DMS153 treated with DMSO at 0.1 percent for 48 hours (cell line): ENCODE data around the gene PDK2.

ENCODE experiments used
- DNase-seq: peaks from one replicate; lab custom pipeline; 2025; ENCODE audit not compliant: unreplicated experiment; lab: John Stamatoyannopoulos, UW

The PDK2 gene

DNA sequence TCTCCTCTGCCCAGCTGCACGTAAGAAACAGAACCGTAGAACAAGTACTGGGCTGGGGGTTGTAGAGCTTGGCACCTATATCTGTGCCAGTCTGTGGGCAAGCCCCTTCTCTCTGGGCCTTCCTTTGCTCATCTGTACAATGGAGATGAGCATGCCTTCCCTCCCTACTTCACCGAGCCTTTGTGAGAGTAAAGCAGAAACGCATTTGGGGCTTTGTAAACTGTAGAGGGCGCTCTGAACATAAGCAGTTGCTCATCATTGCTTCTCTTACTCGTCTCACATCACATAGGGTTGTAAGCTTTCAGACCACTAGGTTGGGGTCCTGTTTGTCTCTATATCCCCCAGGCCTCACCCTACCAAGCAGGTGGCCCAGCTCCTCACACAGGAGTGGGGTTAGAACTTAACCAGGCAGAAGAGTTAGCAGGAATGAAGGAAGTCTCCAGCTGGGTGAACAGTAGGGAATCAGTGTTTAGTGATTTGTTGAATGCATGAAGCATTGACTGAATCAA is 19.8 kb downstream of the PDK2 start:
- peak; percentile 27 for DNase-seq

DNA sequence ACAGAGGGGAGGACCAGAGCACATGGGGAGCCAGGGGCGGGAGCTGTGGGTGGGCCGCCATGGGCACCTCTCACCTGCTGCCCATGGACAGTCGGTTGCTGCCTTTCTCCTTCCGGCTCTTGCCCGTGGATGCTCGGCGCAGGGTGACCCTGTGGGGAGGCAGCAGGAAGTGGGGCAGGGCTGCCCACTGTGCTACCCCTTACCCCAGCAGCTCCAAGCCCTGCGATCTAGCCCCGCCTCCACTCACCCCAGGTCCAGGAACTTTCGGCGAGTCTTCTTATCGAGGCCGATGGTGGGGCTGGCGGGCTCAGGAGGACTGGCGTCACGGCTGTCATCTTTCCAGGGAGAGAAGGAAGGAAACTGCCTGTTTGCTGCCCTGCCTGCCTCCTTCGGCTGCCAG is 20.6 kb downstream of the PDK2 start:
- no peak for DNase-seq

DNA sequence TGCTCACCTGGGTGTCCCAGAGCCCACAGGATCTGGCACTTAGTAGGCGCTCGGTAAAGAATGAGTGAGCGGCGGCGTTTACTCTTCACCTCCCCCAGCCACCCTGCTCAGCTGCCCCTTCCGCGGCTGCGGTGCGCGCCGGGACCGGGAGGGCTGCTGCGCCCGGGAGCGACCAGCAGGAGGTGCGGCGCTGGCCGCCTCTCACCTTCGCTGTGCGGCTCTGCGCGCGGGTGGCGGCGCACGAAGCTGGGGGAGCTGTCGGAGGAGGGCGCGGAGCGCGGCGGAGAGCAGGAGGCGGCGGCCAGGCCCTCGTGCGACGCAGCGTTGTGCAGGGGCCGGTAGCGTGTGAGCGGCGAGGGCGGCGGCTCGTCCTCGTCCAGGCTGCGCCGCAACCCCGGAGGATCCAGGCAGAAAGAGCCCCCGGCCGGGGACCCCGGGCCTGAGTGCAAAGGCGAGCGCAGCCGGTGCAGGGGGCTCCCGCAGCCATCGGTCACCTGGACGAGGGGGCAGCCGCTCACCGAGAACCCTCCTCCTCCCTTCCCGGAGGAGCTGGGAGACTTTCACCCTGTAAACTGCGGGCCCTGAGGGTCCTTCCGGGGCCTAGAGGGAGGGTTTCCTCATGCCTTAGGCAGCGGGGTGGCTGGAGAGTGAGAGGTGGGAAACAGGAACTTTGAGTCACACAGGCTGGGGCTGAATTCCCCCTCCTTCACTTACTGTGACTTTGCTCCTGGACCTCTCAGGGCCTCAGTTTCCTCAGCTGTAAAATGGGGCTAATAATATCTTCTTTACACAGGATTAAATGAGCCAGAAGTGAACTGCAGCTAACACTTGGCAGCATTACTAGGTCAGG is 22.3 kb downstream of the PDK2 start:
- DNase-seq = peak; percentile 62

DNA sequence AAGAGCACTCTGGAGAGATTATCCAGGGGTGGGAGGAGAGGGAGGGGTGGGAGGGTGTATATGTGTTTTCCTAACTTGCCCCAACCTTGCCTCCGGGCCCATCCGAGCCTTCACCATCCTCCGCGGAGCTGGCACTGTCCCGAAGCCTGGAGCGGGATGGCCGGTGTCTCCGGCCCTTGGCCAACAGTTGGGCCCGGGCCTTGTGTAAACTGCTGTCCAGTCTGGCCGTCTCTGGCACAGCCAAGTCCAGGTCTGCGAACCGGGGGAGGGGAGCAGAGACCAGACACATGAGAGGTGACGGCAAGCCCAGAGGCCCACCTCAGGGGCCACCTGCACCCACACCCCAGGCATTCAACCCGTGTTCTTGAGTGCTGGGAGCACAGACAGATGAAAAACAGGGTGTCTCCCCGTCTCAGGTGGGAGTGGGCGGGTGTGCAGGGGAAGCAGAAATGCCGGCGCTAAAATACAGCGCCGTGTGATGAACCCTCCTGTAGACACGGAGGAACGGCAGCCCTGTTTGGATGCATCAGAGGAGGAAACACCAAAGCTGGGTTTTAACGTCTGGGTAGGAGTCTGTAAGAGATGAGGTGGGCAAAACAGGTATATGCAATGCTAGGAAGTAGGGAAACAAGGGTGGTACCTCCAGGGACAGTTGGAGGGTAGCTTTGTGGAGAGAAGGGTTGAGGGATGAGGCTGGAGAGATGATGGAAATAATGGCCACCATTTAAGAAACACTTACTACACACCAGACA is 23.1 kb downstream of the PDK2 start:
- DNase-seq = no peak

DNA sequence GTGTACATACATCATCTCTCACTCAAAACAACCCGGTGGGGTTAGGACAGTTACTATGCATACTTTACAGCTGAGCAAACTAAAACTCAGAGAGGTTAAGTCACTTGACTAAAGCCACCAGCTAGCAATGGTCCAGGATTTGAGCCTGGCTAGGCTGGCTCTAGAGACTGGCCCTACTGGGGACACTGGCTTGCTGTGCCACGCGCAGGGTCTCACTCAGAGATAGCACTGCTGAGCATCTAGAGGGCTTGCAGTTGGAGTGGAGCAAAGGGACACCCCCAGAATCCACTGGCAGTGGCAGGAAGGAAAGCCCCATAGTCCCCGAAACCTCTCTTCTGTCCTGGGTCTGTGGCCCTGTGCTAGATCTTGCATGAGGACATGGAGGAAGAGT is 23.7 kb downstream of the PDK2 start:
- no peak for DNase-seq

DNA sequence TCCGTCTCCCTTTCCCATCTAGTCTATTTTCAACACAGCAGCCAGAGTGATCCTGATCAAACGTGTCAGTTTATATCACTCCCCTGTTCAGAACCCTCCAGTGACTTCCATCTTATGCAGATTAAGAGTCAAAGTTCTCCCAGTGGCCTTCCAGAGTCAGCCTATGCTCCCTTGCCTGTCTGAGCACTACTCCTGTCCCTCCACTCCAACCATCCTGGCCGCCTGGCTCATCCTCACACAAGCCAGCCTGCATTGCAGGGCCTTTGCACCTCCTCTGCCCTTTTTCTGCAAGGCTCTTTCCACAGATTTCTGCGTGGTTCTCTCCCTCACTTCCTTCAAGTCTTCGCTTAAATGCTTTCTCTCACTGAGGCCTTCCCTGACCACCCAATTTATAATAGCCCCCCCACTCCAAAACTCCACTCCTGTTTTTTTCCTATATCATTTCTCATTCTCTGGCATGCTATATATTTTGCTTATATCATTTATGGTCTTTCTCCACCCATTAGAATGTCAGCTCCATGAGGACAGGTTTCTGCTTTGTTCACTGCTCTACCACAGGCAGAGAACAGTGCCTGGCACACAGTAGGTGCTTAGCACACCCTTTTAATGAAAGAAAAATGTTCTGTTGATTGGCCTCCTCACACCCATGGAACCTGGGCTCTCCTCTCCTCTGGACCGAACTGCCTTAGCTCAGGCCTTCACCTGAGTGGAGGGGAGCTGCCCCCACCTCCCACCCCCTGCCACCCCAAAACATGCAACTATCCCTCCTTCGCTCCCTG is 25.5 kb downstream of the PDK2 start:
- no peak for DNase-seq

DNA sequence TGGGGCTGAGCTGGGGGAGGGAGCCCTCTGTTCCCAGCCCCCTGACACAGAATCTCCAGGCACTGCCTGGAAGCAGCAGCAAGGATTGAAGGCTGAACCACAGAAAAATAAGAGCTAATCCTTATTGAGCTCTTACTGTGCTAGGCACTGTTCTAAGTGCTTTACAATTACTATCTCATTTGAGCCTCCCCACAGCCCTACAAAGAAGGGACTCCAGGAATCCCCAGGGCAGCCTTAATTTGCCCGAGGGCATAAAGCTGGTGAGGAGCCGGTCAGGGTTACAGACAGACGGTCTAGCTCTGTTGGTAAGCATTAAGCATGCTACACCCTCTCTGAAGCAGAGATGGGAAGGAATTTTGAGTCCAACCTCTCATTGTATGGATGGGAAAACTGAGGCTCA is 27.8 kb downstream of the PDK2 start:
- DNase-seq = no peak

DNA sequence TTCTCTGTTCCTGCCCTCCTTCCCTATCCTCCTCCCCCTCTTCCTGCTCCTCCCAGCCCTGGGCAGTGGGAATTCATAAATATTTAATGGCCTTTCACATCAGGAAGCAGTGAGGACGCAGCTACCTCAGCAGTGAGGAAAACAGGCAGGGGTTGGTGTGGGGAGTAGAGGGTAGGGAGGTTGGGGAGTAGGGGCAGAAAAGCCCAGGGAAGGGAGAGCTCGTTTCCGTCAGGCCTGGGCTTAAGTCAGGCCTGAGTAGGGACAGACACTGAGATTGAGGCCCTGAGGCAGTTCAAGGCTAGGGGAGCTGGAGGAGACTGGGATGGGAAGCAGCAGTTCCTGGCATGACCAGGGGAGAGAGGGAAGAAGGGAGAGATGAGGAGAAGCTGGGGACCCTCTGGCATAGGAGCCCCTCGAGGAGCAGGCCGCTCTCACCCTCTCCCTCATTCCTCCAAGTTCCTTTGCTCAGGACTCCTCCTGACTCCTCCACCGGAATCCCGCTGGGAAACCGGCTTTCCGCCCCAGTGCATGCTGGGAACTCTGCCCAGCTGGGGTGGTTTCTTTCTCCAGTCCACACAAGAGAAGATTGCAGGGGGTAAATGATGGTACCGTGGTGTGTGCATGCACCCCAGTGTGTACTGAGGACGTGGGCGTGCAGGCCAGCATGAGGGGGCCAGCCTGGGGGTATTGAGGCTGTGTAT is 28.6 kb downstream of the PDK2 start:
- peak; percentile 83 for DNase-seq

DNA sequence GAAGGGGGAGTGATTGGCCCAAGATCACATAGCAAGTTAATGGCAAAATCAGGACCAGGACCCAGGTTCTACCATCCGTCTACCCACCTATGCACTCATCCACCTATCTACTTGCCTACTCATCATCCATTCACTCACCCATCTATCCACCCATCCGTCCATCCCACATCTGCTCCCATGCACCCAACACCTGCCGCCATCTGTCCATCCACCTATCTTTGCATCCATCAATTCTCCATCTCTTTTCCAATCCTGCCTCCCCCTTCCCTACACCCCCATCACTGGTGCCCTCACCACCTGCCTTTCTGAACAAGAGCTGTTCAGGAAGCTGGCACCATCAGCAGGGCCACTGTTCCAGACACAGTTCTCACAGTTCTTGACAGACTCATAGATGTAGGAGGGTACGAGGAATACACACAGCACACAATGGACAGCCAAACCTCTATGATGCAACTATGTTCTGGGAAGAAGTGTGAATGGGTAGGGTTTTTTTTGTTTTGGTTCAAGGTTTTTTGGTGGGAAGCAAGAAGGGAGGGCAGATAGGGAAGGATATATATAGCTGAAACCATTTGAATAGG is 30.4 kb downstream of the PDK2 start:
- DNase-seq = no peak

DNA sequence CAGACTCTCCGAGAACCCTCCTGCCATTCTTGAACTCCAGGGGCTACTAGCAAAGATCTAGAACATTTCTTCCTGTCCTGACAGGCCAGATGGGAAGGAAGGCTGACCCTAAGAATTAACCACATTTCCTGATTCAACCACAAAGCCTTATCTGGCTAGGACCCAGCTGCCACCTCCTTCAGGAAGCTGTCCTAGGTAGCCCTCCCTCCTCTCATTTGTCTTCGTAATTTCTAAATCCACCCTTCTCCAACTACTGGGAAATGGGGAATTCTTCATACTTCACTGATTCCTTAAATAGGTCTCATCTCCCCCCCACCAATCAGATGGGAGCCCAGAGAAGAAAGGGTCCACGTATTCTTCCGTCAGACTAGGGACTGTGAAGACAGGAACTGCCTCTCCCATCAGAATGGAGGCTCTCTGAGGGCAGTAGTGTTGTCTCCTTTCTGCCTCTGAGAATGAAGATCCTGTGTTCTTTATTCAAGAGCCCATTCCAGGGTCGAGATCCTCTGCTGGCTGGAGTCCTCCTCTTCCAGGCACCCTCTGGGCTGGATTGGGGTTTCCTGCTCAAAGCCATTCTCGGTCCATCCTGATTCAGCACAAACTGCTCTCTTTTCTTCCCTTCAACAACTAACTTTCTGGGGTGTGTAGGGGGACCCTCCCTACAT is 32.7 kb downstream of the PDK2 start:
- DNase-seq = no peak

DNA sequence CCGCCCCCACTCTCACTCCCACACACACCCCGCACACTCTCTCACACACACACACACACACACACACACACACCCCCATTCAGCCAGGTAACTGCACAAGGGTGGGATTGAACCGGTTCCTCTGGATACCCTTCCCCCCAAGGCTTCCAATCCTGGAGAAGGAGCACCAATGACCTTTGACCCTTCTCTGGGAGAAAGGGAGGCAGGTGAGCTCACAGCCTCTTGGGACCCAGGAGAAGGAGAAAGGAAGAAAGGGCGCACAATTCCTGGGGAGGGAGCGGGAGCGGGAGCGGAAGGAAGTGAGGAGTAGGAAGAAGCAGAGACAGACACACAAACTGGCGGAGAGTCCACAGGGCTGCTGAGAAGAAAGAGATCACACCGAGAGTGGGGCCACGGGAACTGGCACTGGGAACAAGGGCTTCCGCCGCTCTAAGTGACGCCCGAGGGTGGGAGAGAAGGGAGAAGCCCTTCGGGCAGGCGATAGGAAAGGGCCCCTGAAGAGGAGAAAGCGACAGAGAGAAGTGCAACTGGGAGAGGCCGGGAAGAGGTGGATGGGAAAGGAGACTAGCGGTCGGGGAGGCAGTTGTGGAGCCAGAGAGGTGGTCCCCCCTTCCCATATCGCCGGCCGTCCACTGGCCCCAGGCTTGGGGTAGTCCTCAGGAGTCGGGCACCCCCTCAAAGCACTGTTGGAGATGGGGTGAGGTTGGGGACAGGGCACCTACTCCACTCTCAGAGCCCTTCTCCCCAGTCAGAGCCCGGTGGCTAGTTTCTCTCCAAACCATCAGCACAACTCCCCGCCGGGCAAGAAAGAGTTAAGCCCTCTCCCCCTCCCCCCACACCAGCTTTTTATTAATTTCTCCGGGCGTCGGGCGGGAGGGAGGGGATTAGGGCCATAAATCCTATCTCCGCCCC is 33.5 kb downstream of the PDK2 start:
- DNase-seq = no peak

DNA sequence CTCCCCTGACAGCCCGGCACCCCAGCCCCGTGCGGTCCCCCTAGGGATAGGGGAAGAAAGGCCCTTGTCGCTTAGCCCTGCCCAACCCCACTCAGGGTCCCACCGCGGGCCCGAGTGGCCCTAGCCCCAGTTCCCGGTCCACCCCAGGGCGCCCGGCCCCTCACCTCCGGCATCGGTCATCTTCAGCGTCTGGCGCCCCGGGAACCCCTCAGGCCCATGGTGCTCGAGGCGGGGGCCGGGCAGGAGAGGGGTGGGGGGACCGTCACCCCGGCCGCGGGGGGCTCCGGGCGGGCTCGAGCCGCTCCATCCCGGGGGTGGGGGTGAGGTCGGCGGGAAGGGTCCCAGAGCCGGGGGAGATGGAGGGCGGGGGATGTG is 34.2 kb downstream of the PDK2 start:
- no peak for DNase-seq

DNA sequence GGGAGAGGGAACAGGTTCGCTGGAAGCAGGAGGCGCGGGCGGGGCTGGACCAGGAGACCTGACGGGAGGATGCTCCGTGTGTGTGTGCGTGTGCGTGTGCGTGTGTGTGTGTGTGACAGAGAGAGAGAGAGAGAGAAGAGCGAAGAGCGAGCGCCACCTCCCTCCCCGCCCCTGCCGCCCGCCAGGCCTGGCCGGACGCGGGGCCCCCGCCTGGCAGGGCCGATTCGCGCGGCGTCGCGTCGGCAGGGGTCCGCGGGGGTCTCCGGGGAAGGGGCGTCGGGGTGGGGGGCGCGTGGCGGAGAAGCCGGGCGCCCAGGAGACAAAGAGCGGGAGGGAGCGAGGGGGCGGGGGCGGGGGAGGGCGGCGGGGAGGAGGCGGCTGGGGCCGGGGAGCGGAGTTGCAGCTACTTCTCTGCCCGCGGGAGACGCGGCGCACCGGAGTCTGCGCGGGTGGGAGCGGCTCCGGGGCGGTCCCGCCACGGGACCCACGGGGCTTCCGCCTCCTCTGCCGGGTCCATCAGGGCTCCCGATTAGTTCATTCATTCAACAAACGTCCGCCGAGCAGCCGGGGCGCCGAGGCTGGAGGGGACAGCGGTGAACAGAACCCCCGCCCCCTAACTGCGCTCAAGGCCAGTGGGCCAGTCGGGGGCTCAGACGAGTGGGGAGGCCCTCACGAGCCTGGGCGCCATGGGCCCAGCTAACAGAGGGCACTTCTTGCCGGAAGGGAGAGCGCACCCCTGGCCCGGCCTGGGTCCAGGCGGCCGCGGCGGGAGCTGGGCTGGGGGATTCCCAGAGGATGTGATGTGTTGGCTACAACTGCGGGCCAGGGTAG is 34.8 kb downstream of the PDK2 start, which contains the start of gene SAMD14:
TSS of gene SAMD14 (minus strand) at position 433 of the 831 bp plus-strand sequence. CDS start 5,201 bp downstream, outside the sequence.
- no peak for DNase-seq

DNA sequence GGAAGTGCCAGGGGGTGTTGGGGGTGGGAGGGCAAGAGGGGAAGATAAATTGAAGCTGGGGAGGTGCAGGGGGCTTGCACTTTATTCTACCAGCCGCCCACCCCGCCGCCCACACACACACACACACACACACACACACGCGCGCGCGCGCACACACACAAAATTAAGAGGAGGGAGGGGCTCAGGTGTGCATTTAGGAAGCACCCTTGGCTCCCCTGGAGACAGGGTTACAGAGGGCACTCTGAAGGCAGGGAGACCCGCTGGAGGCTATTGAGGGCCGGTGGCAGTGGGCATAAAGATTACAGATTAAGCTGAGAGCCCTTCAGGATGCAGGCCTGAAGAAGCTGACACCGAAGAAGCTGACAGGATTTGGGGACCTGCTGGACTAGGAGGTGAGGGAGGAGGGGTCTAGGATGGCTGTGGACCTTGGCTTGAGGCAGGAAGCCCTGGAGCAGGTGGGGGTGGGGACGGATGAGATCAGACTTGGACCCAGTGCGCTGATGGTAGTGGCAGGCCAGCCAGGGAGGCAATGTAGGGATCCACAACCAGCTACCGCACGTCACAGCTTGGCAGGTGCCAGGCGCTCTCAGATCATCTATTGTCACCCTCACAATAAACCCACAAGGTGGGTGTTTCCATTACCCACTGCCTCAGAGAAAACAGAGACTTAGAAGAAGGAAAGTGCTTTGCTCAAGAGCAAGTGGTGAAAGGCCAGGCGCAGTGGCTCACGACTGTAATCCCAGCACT is 35.6 kb downstream of the PDK2 start:
- DNase-seq = no peak

DNA sequence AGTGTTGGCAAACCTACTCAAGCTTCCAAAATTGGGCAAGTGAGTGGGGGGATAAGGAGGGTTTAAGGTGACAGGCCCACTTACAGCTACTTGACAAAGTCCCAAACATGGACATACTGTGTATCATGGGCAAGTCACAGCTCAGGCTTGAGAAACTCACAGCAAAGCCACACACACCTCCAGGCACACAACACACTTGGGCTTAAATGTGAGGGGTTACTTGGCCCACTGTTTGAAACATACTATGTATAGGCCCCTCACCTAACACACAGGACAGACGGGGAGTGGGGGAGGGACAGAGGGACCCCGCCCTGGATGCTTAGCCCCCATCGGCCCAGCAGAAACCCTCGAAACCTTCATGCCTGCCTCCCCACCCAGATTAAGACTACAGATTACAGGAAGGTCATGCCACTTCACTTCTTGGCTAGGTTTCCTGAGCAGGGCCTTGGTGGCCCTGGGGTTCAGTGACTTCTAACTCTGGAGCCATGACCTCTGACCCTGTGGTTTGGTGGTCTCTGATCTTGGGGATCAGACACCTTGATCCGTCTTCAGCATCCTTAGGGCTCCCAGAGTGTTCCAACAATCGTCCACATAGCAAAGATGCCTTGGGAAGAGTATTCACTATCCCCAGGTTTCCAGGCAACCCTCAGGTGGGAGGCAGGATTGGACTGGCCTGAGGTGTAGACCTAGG is 37.1 kb downstream of the PDK2 start:
- no peak for DNase-seq

DNA sequence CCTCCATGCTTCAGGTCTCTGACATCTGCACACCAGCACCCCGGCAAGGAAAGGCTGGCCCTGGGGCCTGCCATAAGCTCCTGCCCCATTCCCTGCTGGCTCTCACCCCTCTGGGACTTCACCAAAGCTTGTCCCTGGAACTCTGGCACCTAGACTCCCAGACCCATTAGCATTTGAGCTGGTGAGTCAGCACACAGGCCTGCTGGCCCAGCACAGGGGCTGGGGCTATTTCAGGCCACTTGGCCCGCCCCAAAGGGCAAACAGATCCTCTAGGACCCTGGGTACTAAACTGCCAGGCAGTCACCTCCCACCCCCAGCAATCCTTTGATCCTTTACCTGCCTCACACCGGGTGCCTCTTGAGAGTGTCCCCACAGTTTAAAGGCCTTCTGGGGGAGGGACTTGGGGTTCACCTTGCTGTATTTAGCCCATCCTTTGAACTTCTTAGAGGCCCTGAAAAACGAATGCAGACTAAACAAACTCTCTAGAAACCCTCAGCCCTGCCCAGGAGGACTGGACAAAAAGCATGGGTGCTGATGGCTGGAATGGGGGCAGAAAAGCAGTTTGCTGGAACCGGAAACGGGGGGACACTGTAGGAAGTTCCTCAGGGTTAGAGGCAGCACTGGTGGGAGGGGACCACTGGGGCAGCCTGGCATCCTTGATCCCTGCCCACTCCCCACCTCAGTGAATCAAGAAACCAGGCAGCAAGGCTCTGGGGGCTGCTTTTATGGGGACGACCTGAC is 38.0 kb downstream of the PDK2 start:
- DNase-seq = no peak
